ENCODE results near the gene NXNL2.

The NXNL2 gene

GRCh38 chr9:88578121-88579049, 43.4 kb downstream of the NXNL2 start:
- DNase-seq (ENCODE audit: low read depth in 2 of 2, low spot score in 1 of 2): peak; percentile 25 to 34

GRCh38 chr9:88579050-88579715, 44.2 kb downstream of the NXNL2 start:
- DNase-seq (ENCODE audit: low read depth in 2 of 2, low spot score in 1 of 2): no peak

DNA sequence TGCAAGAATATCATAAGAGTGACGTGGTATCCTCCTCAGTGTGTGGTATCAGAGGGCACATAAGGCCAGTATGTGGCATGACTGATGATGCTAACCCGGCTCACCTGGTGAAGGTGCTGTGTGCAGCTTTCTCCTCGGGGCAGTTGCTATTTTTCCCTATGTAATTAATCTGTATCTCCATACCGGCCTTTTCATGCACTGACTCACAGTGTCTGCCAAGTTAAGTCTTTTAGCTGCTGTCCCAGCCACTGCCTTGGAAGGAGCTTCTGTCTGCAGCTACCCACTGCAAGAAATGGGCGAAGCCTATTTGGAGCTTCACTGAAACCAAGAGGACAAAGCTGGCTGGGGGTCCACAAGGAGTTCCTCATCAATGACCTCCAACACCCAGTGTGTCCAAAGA, 46.0 kb downstream of the NXNL2 start:
- no peak for DNase-seq (ENCODE audit: low read depth in 2 of 2, low spot score in 1 of 2)

- DNase-seq (ENCODE audit: low read depth in 2 of 2, low spot score in 1 of 2): no peak
These were observed 49.1 kb downstream of the NXNL2 start for GRCh38 chr9:88583901-88584596.

- no peak for DNase-seq (ENCODE audit: low read depth in 2 of 2, low spot score in 1 of 2)
These were observed 50.4 kb downstream of the NXNL2 start for GRCh38 chr9:88585426-88585825.

- DNase-seq (ENCODE audit: low read depth in 2 of 2, low spot score in 1 of 2): no peak
These were observed 51.5 kb downstream of the NXNL2 start for GRCh38 chr9:88586452-88586851.

DNA sequence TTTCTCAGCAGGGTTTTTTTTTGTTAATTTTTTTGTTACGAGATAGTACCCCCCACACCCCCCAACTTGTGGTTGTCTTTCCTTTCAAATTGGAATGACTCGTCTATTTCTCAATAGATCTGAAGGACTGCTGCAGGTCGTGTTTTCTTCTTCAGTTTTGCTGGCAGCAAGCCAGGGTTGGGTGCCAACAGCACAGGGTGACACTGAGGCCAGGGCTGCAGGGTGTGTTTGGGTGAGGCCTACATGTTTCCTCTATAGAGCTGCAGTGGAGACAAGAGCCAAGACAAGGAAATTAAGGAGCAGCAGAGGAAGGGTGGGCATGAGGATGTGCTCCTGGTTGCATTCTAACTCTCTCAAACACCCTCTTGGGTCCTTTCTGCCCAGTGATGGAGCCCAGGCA, 52.2 kb downstream of the NXNL2 start:
- DNase-seq (ENCODE audit: low read depth in 2 of 2, low spot score in 1 of 2): no peak

- DNase-seq (ENCODE audit: low read depth in 2 of 2, low spot score in 1 of 2): no peak
These were observed 53.1 kb downstream of the NXNL2 start for GRCh38 chr9:88587885-88588649.

DNA sequence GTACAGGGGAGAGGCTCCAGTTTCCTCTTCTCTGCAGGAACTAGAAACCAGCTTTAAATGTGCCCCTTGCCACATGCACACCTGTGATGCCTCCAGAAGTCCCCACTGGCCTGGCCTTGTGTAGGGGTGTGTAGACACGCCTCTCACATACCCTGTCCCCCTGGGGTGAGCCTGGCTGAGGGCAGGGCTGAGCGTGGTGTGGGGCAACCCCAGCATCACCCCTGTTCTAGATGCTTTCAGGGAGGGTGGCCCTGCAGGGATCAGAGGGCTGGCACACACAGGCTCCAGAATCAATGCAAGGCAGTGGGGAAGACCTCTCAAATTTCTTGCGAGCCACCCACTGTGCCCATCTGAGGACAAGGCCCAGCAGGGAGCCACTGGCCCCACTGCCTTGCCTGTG, 54.7 kb downstream of the NXNL2 start:
- no peak for DNase-seq (ENCODE audit: low read depth in 2 of 2, low spot score in 1 of 2)

DNA sequence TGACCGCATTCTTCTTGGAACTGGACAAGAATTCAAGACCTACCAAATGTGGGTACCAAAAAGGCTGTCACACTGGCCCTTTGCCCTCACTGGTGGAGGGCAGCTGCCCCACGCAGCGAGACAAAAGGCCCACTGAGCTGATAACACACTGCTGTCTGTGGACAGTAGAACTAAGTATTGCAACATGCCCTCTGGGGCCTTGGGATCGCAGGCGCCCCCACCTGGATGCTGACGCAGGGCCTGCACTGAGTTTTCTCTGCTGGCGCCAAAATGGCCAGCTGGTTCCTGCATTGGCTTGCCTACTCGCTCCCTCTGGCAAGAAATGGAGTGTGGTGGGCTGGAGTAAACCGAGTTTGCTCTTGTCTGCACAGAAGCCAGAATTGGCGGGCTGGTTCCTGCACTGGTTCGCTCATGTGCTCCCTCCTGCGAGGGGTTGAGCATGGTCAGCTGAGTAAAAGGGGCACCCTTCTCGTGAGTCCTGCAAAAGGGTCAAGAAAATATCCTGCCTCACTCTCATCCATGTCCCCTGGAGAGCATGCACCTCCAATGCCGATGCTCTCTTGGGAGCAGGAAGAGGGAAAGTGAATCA, 55.7 kb downstream of the NXNL2 start:
- no peak for DNase-seq (ENCODE audit: low read depth in 2 of 2, low spot score in 1 of 2)

DNA sequence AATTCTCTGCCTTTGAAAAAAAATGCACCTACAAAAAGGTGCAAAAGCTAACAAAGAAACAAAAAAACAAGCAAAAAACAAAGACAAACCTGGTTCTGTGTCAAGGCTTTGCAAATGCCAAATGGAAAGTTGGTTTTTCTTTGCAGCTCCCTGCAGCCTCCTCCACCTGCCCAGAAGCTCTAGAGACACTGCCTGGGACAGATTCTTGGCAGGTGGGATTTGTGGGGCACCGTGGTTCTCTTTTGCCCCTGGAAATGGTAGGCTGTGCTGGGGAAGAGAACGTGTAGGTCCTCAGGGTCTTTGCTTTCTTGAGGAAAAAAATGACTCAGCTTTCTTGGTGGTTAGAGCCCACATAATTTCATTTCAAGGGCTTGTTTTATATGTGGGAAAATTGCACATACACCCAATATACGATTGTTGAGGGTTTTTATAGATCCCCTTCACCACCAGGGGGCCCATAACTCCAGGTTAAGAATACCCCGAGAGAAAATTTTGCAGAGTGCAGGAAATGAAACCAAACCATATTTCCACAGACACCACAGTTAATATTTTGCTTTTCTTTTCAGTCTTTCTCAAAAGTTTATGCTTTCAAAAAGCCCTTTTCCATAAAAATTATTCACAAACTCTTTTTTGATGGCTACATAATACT, 58.7 kb downstream of the NXNL2 start:
- DNase-seq (ENCODE audit: low read depth in 2 of 2, low spot score in 1 of 2): peak; percentile 5 to 16

Data from stimulated activated CD8-positive, alpha-beta memory T cell treated with anti-CD3 and anti-CD28 coated beads, Interleukin-4, amount 100 ng/mL, for 1 hour (primary cell).